Spinal cord (tissue), 10 donors: ENCODE data around the gene UGT2B15. TPM values are rescaled to one million over a fixed set of nuclear protein-coding genes. Genes with fewer than 3 reads are reported as not detected.

Source experiments
- DNase-seq, 6 donors: peaks; one replicate each; pipeline versions ENCODE4 v3.0.0 to v3.0.0-alpha.2; 2013 to 2015; ENCODE audit warnings: low spot score in 6 of 6, low read depth in 4 of 6
- H3K27ac ChIP-seq: one replicate; pipeline ENCODE4 v1.5.1; 2013; ENCODE audit warnings: low read depth, low read length, control low read depth
- H3K27me3 ChIP-seq: one replicate; pipeline ENCODE4 v1.6.1; 2013; ENCODE audit warnings: low read length; ENCODE audit not compliant: control insufficient read depth, insufficient read depth
- H3K36me3 ChIP-seq: one replicate; pipeline ENCODE4 v1.6.1; 2013; ENCODE audit warnings: low read length; ENCODE audit not compliant: control insufficient read depth, insufficient read depth
- H3K4me1 ChIP-seq: one replicate; pipeline ENCODE4 v1.6.1; 2013; ENCODE audit warnings: low read length; ENCODE audit not compliant: control insufficient read depth, insufficient read depth
- H3K4me3 ChIP-seq: one replicate; pipeline ENCODE4 v1.5.1; 2013; ENCODE audit warnings: low read depth, low read length, control low read depth
- H3K9me3 ChIP-seq: one replicate; pipeline ENCODE4 v1.6.1; 2013; ENCODE audit warnings: low read length; ENCODE audit not compliant: control insufficient read depth, insufficient read depth
- WGBS: methylation state at CpG from one replicate; pipeline ENCODE4 v1.1.5; 2013; ENCODE audit warnings: missing lambda C conversion rate; ENCODE audit not compliant: insufficient coverage; 5-methylcytosine and 5-hydroxymethylcytosine counted together
- polyA plus RNA-seq, 2 donors: library from polyadenylated mRNA; unstranded; fragments of 120-200 nt; gene quantifications; one replicate each; pipeline ENCODE4 v1.2.1, GENCODE V29; 2013; ENCODE audit not compliant: insufficient read length in 2 of 2
- total RNA-seq, 2 donors: library from RNA; depleted of rRNA in 1 of 2; stranded (reverse); fragments of 120-200 nt in 1 of 2; fragments of >200 nt in 1 of 2; gene quantifications; one replicate each; pipeline versions ENCODE4 v1.2.3 to v1.2.4, GENCODE V29; 2013 to 2014
- donor health status: healthy.

UGT2B15 gene
- total and polyA plus RNA-seq, 4 donors: not detected

DNA sequence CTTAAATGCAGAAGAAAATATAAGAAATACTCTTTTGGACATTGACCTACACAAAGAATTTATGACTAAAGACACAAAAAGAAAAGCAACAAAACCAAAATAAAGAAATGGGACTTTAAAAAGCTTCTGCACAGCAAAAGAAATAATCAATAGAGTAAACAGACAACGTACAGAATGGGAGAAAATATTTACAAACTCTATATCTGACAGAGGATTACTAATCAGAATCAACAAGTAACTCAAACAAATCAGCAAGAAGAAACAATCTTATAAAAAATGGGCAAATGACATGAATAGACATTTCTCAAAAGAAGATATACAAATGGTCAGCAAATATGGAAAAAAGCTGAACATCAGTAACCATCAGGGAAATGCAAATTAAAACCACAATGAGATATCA is 56.7 kb downstream of the UGT2B15 start:
- no CpG with 5 or more reads among the region's 1 CpG for WGBS
- Histone ChIP-seq H3K4me3 (no peak overlapping the region), H3K36me3 (no peaks in the 10 kb centered on the region), H3K27me3 (no peaks in the 10 kb centered on the region), H3K27ac (no peak overlapping the region), H3K9me3 (no peaks in the 10 kb centered on the region), H3K4me1 (no peaks in the 10 kb centered on the region)
- no peak for DNase-seq

DNA sequence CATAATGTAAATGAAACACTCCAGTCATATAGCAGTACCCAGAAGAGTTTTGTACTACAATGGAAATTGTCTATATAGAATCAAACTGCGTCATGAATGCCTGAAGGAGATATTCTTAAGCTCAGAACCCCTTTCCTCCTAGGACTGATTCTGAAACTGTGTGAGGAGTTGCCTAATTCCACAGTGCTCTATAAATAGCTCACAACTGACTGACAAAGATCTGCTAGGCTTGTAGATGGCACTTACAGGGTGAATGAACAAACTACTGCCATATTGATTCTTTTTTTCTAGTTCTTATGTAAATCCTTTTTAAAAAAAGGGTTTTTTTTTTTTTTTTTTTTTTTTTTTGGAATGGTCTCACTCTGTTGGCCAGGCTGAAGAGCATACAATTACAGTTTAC is 64.2 kb downstream of the UGT2B15 start:
- DNase-seq: peak in 1 of 6 donors; percentile 2
- H3K36me3 ChIP-seq: no peaks in the 10 kb centered on the region
- H3K4me1 ChIP-seq: no peaks in the 10 kb centered on the region
- H3K27me3 ChIP-seq: no peaks in the 10 kb centered on the region
- no peak overlapping the region for H3K4me3 ChIP-seq
- no peaks in the 10 kb centered on the region for H3K9me3 ChIP-seq
- H3K27ac ChIP-seq: no peak overlapping the region
- no CpG with 5 or more reads among the region's 1 CpG for WGBS

DNA sequence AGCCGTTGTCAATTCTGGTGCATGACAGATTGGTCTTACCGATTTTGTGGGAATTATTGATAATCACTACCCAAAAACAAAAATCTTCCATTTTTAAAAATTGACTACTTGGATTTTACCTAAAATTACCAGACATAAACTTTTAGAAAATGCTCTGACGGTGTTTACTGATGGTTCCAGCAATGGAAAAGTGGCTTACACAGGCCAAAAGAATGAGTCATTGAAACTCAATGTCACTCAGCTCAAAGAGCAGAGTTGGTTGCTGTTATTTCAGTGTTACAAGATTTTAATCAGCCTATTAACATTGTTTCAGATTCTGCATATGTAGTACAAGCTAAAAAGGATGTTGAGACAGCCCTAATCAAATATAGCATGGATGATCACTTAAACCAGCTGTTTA is 71.3 kb downstream of the UGT2B15 start:
- no peak for DNase-seq
- no peaks in the 10 kb centered on the region for H3K9me3 ChIP-seq
- no CpG with 5 or more reads among the region's 3 CpGs for WGBS
- no peaks in the 10 kb centered on the region for H3K4me1 ChIP-seq
- no peaks in the 10 kb centered on the region for H3K27me3 ChIP-seq
- no peak overlapping the region for H3K4me3 ChIP-seq
- no peak overlapping the region for H3K27ac ChIP-seq
- H3K36me3 ChIP-seq: no peaks in the 10 kb centered on the region

DNA sequence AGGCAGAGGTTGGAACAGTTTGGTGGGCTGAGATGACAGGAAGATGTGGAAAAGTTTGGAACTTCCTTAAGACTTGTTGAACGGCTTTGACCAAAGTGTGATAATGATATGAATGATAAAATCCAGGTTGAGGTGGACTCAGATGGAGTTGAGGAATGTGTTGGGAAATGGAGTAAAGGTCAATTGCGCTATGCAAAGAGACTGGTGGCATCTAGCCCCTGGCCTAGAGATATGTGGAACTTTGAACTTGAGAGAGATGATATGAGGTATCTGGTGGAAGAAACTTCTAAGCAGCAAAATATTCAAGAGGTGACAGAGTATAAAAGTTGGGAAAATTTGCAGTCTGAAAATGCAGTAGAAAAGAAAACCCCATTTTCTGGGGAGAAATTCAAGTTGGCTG is 73.0 kb downstream of the UGT2B15 start:
- H3K36me3 ChIP-seq: no peaks in the 10 kb centered on the region
- no peak overlapping the region for H3K27ac ChIP-seq
- WGBS: no CpG with 5 or more reads among the region's 2 CpGs

More for the DNA sequence above, 73.0 kb downstream of the UGT2B15 start:
- Histone ChIP-seq H3K27me3 (no peaks in the 10 kb centered on the region), H3K4me1 (no peaks in the 10 kb centered on the region), H3K9me3 (no peaks in the 10 kb centered on the region), H3K4me3 (no peak overlapping the region)
- DNase-seq: no peak

Other genes starting within 250 kb of the UGT2B15 start
- gene TMPRSS11E, start 223.2 kb downstream of the UGT2B15 start, total RNA-seq: not detected
- gene TMPRSS11E, start 223.2 kb downstream of the UGT2B15 start, polyA plus RNA-seq: not detected
- not detected for gene UGT2B17, start 94.3 kb downstream of the UGT2B15 start, total RNA-seq
- not detected for gene UGT2B17, start 94.3 kb downstream of the UGT2B15 start, polyA plus RNA-seq
- gene UGT2B10, start 145.3 kb upstream of the UGT2B15 start, total RNA-seq: not detected
- not detected for gene UGT2B10, start 145.3 kb upstream of the UGT2B15 start, polyA plus RNA-seq